GM18868 (cell line): ENCODE measurements around the gene TOR2A.

ENCODE experiments used
- ATAC-seq: cut with Tn5 transposase; IDR thresholded peaks from one replicate; pipeline ENCODE4 v1.9.1; 2021; ENCODE audit warnings: mild to moderate bottlenecking, moderate library complexity; ENCODE audit not compliant: unreplicated experiment

The TOR2A gene

DNA sequence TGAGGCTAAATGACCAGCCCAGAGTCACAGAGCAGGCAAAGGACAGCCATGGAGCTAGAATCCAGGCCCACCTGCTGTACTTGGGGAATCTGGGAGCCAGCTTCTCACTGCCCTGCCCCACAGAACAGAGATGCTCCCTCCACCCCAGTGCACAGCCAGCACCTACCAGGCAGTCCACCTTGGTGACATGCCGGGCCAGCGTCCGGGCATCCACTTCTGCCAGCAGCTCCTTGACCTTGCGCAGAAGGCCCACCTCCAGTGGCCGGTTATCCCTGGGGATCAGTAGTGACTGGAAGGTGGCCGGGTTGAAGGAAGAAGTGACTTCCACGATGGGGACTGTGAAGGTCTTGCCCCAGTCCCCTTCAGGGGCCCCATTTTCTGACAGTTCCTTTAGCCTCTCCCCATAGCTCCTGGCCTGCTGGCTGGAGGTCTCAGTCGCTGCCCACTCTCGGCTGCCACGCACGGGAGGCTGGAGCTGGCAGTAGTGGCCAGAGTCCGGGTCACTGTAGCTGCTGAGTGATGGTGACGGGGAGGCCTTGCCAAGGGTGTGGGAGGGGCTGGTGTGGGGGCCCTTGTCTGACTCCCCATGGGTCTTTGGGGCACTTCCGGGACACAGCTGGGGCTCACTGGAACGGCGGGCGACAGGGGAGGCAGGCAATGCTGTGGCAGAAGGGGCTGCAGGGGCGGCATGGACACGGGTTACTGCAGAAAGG, 9.5 kb upstream of the TOR2A start:
- no peak for ATAC-seq

DNA sequence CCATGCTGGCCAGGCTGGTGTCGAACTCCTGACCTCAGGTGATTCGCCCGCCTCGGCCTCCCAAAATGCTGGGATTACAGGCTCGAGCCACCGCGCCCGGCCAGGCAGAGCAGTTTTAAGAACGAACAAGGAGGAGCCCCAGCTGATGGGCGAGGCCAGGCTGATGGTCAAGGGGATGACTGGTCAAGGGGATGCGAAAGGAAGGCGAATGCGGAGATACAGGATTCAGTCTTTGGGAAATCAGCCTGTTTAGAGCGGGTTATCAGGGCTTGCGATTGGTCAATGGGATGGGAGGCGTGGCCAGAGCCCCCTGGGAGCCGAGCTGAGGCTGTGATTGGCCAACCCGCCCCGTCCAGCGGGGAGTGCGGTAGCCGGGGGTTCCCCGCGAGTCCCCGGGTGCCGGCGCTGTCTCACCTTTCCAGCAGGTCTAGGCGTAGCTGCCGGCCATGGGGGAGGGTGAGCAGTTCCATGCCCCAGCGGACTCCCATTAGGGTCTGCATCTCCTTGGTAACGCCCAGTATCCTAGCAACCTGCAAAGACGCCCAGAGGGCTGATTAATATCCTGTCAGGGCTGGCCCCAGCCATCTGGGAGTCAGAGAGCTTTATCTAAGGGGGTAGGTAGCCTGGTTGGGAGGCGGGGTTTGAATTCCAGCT, 7.5 kb upstream of the TOR2A start:
- ATAC-seq, result no peak

GRCh38 chr9:127741831-127742434, 6.8 kb upstream of the TOR2A start:
- no peak for ATAC-seq

- ATAC-seq, result no peak
These were observed 4.7 kb upstream of the TOR2A start for GRCh38 chr9:127739614-127740330.

- no peak for ATAC-seq
These were observed 3.6 kb upstream of the TOR2A start for GRCh38 chr9:127738666-127739065.

GRCh38 chr9:127735530-127736185, 564 bp upstream of the TOR2A start:
- ATAC-seq, result peak; percentile 3

GRCh38 chr9:127734247-127734746, 797 bp downstream of the TOR2A start:
- ATAC-seq, result no peak

GRCh38 chr9:127733614-127734013, 1.5 kb downstream of the TOR2A start:
- no peak for ATAC-seq

DNA sequence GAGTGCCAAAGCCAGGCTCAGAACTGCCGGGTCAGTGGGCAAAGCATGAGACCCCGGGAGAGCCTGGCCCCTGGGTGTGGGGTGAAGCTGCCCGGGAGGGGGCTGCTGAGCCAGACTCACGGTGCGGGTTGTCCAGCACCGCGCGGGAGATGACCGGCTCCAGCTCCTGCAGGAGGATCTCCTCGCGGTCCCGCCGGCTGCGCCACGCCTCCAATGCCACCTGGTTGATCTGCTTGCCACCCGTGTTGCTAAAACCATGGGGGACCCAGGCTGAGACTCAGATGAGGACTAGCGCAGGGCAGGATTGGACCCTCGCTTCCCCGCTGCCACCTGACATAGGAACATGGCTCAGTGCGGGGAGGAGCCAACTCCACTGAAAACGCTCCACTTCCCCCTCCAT, 2.6 kb downstream of the TOR2A start:
- ATAC-seq, result no peak

DNA sequence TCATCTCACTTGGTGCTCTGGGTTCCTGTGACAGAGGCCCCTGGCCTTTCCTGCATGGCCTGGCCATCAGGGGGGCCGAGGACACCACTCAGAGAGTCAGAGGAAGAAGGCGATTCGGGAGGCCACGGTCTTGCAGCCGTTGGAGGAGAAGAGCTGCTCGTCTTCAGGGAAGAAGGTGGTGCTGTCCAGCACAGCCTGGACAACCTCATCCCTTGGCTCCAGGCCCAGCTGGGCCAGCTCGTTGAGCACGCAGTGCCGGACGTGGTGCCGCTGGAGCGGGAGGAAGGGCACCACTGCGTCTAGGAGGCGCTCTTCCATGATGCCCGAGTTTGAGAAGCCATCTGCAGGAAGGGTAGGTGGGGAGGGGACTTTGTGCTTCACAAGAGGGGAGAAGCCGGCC, 3.2 kb downstream of the TOR2A start:
- no peak for ATAC-seq

DNA sequence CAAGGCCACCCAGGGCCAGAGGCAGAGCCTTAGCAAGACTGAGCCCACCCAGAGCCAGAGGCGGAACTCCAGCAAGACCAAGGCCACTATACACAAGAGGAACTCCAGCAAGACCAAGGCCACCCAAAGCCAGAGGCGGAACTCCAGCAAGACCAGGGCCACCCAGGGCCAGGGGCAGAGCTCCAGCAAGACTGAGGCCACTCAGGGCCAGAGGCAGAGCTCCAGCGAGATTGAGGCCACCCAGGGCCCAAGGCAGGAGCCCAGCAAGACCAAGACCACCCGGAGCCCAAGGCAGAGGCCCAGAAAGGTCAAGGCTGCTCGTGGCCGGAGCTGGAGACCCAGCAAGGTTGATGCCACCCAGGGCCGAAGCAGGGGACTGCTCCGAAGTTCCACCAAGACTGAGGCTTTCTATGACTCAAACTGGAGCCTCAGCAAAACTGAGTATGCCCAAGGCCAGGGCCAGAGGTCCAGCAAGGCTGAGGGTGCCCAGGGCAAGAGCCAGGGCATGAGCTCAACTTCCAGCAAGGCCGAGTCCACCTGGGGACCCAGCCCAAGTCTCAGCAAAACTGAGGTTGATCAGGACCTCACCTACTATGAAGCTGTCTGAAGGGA, 4.2 kb downstream of the TOR2A start:
- ATAC-seq, result no peak

DNA sequence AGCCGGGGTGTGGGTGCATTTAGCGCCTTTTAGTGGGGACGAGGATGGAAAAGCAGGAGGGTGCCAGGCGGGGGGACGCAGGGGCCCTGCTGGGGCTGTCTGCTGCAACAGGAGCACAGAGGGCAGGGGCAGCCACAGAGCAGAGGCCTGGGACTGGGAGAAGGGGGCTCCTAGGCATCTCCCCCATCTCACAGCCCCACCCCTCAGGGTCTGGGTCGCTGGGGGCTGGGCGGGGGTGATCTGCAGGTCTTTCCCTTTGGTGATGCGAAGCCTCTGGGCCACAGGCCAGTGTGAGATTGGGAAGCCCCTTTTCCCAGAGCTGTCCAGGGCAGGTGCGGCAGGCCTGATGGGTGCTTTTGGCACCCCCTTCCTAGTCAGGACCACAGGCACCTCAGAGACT, 4.8 kb downstream of the TOR2A start:
- ATAC-seq, result no peak

- ATAC-seq, result no peak
These were observed 5.4 kb downstream of the TOR2A start for GRCh38 chr9:127729522-127730256.

DNA sequence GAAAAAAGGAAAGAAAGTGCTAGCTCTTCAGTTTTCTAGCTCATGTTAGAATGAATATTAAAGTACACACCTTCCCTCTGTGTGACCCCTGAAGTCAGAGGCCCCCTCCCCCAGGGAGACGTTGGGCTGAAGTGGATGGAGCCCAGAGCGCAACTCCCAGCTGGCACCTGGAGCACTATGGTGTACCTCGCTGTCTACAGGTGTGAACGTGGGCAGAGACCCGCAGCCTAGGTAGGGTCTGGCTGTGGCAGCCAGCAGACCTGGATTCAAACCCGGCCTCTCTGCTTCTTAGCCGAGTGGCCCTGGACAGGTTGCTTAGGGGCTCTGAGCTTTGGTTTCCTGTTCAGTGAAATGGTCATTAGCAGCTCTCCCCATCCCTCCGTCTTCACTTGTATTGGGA, 6.3 kb downstream of the TOR2A start:
- ATAC-seq, result no peak

DNA sequence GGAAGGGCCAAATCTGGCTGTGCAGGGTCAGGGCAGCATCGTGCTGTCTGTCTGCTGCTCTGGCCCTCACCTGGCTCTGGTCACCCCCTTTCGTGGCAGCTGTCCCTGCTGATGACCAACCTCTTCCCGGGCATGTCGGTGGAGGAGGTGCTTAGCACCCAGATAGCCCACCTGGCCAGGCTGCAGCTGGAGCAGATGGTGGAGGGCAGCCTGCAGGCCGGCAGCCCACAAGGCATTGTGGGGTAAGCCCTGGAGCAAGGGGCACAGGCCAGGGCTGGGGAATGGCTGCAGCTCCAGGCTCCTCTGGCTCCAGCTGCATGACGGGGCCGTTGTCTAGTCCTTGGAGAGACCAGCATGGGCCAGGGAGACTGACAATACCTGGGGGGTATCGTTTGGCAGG, 8.2 kb downstream of the TOR2A start:
- ATAC-seq, result no peak

DNA sequence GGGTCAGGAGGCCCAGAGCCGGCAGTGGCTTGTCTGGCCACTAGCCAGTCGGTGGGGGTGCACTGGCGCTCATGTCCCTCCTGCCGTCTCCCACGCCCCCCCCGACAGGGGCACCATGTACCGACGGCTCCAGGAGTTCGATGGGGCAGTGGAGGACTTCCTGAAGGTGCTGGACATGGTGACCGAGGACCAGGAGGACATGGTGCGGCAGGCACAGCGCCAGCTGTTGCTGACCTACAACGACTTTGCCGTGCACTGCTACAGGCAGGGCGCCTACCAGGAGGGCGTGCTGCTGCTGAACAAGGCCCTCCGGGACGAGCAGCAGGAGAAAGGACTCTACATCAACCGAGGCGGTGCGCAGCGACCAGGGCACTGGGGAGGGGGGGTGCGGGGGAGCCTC, 11.1 kb downstream of the TOR2A start:
- no peak for ATAC-seq

DNA sequence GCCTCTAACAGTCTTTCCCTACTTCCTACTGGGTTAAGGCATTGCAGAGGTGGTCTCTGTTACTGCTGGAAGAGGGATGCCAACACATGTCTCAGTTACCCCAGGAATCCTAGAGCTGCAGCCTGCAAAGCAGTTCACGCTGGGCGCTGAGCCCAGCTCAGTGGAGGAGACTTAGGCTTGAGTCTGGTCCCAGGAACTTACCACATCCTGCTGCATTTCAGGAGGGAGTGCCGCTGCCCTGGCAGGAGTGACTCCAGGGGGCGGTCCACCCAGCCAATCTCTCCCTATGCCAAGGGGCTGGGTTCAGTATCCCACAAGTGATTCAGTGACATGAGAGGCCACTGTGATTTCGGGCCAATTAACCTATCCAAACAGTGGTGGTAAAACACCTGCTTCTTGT, 11.7 kb downstream of the TOR2A start:
- ATAC-seq, result no peak

- no peak for ATAC-seq
These were observed 12.1 kb downstream of the TOR2A start for GRCh38 chr9:127723013-127723412.

DNA sequence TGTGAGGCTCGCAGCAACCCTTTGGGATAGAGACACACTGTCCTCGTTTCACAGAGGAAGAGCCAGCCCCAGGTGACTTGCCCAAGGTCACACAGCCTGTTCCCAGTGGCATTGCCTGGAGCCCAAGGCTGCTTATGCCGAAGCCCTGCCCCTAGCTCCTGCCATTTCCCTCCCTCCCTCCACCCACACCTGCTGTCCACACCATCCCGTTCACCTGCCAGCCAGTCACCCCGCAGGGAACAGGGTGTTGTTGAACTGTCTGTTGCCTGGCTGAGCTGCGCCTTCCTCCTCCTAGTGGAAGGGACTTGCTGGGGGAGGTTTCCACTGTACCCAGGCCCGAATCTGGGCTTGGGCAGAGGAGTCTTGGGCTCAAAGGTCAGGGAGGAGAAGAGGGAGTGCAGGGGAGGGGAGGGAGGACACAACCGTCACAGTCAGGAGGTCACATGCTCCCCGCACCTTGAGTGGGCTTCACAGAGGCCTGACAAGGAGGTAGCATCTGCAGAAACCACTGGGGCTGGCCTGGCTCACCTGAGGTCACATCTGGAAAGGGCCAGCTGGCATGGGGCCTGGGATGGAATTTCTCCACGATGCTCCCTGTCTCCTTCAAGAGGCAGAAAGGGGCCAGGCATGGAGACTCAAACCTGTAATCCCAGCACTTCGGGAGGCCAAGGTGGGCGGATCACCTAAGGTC, 12.9 kb downstream of the TOR2A start:
- no peak for ATAC-seq
